A549 (cell line): ENCODE results near the gene LIG1.

Experiments used
- CBX8 ChIP-seq: fragments of 200-600 bp; sonication (generic); IDR thresholded peaks from 2 replicates; pipeline ENCODE4 v1.6.1; 2016
- CTCF ChIP-seq: fragments of >200 bp; sonication (Bioruptor Twin); formaldehyde crosslinking; IDR thresholded peaks from 3 replicates; pipeline ENCODE4 v1.5.1; 2016
- EP300 ChIP-seq, 2 experiments: fragments of >200 bp; sonication (Bioruptor Twin); formaldehyde crosslinking; IDR thresholded peaks; 2 replicates in 1 of 2; 3 replicates in 1 of 2; pipeline ENCODE4 v1.6.1; 2016 to 2017
- JUN ChIP-seq, 2 experiments: fragments of >200 bp; sonication (Bioruptor Twin); formaldehyde crosslinking; IDR thresholded peaks; 2 replicates in 1 of 2; 3 replicates in 1 of 2; pipeline ENCODE4 v1.6.1; 2016 to 2017
- MAX ChIP-seq: IDR thresholded peaks from 2 replicates; pipeline ENCODE4 v1.6.1; 2012
- POLR2A ChIP-seq: IDR thresholded peaks from 2 replicates; pipeline ENCODE4 v1.6.1; 2012; ENCODE audit warnings: mild to moderate bottlenecking, low read length
- RAD21 ChIP-seq, 2 experiments: fragments of >200 bp in 1 of 2; sonication (Bioruptor Twin) in 1 of 2; formaldehyde crosslinking in 1 of 2; IDR thresholded peaks in 1 of 2; conservative IDR thresholded peaks in 1 of 2; 2 replicates in 1 of 2; 3 replicates in 1 of 2; pipeline ENCODE4 v1.6.1; 2012 to 2018; ENCODE audit warnings: inconsistent platforms in 1 of 2
- REST ChIP-seq: fragments of 200-600 bp; sonication (generic); IDR thresholded peaks from 2 replicates; pipeline ENCODE4 v1.6.1; 2016; ENCODE audit warnings: antibody characterized with exemption, mild to moderate bottlenecking, moderate library complexity
- RFX5 ChIP-seq: fragments of 450-650 bp; IDR thresholded peaks from 2 replicates; pipeline ENCODE4 v1.7.1; 2014; ENCODE audit warnings: antibody characterized with exemption, mild to moderate bottlenecking, moderate library complexity
- SMC3 ChIP-seq: fragments of >200 bp; sonication (Bioruptor Twin); formaldehyde crosslinking; IDR thresholded peaks from 3 replicates; pipeline ENCODE4 v1.6.1; 2018; ENCODE audit warnings: inconsistent platforms
- SREBF2 ChIP-seq: fragments of 450-650 bp; IDR thresholded peaks from 2 replicates; pipeline ENCODE4 v1.6.1; 2014; ENCODE audit warnings: mild to moderate bottlenecking, moderate library complexity
- ZSCAN20 ChIP-seq: fragments of 250-450 bp; sonication (Bioruptor Pico); IDR thresholded peaks from 2 replicates; pipeline ENCODE4 v1.8.0; 2022; ENCODE audit warnings: mild to moderate bottlenecking, moderate library complexity
- TF ChIP-seq, protein P1 (sequence below): IDR thresholded peaks from 2 replicates; pipeline ENCODE4 v1.6.1; 2012

- TF ChIP-seq SREBF2 (no peak), CTCF (no peak), EP300 (IDR thresholded peaks at IDR 0.05) (no peak), RFX5 (no peak), ZSCAN20 (CRISPR knock-in tag) (no peak), REST (no peak), JUN (IDR thresholded peaks at IDR 0.05) (no peak), POLR2A (no peak), MAX (no peak), RAD21 (conservative IDR thresholded peaks at IDR 0.05 in 1 of 2, IDR thresholded peaks at IDR 0.05 in 1 of 2) (no peak), CBX8 (no peak), SMC3 (no peak)
- TF ChIP-seq, protein P1, sequence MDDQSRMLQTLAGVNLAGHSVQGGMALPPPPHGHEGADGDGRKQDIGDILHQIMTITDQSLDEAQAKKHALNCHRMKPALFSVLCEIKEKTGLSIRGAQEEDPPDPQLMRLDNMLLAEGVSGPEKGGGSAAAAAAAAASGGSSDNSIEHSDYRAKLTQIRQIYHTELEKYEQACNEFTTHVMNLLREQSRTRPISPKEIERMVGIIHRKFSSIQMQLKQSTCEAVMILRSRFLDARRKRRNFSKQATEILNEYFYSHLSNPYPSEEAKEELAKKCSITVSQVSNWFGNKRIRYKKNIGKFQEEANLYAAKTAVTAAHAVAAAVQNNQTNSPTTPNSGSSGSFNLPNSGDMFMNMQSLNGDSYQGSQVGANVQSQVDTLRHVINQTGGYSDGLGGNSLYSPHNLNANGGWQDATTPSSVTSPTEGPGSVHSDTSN = no peak
Observed at GRCh38 chr19:48216933-48217332, 46.8 kb upstream of the LIG1 start.
